NCI-H446 treated with DMSO at 0.1 percent for 48 hours (cell line): Measurements from ENCODE around the gene DBN1.
A peak's percentile ranks its signal among the peaks of the same experiment; 100 is the strongest.

ENCODE experiments used
- DNase-seq: peaks from one replicate; lab custom pipeline; 2025; lab: John Stamatoyannopoulos, UW

DBN1 gene

GRCh38 chr5:177473443-177474001, at the start of gene DBN1:
TSS of gene DBN1 (minus strand) at chr5:177473634. CDS start at chr5:177473521, 113 bp downstream.
- DNase-seq: peak; percentile 21

- DNase-seq: no peak
Observed at GRCh38 chr5:177520916-177521513, 47.6 kb upstream of the DBN1 start.

GRCh38 chr5:177520271-177520670, 46.8 kb upstream of the DBN1 start:
- DNase-seq: no peak

GRCh38 chr5:177519463-177520235, 46.2 kb upstream of the DBN1 start:
- no peak for DNase-seq

- peak; percentile 97 for DNase-seq
Observed at GRCh38 chr5:177516601-177517568, 43.5 kb upstream of the DBN1 start, which contains the start of gene DDX41. TSS of gene DDX41 (minus strand) at chr5:177516961. CDS start at chr5:177516945, 16 bp downstream.

- DNase-seq: no peak
Observed at GRCh38 chr5:177515580-177515979, 42.1 kb upstream of the DBN1 start.

- no peak for DNase-seq
Observed at GRCh38 chr5:177514541-177514940, 41.1 kb upstream of the DBN1 start.

- DNase-seq: no peak
Observed at GRCh38 chr5:177513500-177513899, 40.1 kb upstream of the DBN1 start.

GRCh38 chr5:177512736-177513380, 39.4 kb upstream of the DBN1 start:
- no peak for DNase-seq

- no peak for DNase-seq
Observed at GRCh38 chr5:177511796-177512675, 38.6 kb upstream of the DBN1 start.

GRCh38 chr5:177511181-177511580, 37.7 kb upstream of the DBN1 start:
- no peak for DNase-seq

- DNase-seq: no peak
Observed at GRCh38 chr5:177510567-177511053, 37.2 kb upstream of the DBN1 start.

- no peak for DNase-seq
Observed at GRCh38 chr5:177509991-177510566, 36.6 kb upstream of the DBN1 start.

- DNase-seq: no peak
Observed at GRCh38 chr5:177509381-177509951, 36.0 kb upstream of the DBN1 start, which contains the start of gene DOK3. TSS of gene DOK3 (minus strand) at chr5:177509826. CDS start at chr5:177509540, 286 bp downstream.

- DNase-seq: no peak
Observed at GRCh38 chr5:177508837-177509236, 35.4 kb upstream of the DBN1 start.

GRCh38 chr5:177508221-177508611, 34.8 kb upstream of the DBN1 start:
- no peak for DNase-seq

GRCh38 chr5:177507596-177508220, 34.3 kb upstream of the DBN1 start:
- no peak for DNase-seq

- no peak for DNase-seq
Observed at GRCh38 chr5:177507165-177507564, 33.7 kb upstream of the DBN1 start.

GRCh38 chr5:177505075-177505474, 31.6 kb upstream of the DBN1 start:
- no peak for DNase-seq
